ENCODE results near the gene LCN2. TPM values are rescaled to one million over a fixed set of nuclear protein-coding genes. Genes with fewer than 3 reads are reported as not detected.

The LCN2 gene
- total RNA-seq, 1 experiment from 2014 or later = not detected

DNA sequence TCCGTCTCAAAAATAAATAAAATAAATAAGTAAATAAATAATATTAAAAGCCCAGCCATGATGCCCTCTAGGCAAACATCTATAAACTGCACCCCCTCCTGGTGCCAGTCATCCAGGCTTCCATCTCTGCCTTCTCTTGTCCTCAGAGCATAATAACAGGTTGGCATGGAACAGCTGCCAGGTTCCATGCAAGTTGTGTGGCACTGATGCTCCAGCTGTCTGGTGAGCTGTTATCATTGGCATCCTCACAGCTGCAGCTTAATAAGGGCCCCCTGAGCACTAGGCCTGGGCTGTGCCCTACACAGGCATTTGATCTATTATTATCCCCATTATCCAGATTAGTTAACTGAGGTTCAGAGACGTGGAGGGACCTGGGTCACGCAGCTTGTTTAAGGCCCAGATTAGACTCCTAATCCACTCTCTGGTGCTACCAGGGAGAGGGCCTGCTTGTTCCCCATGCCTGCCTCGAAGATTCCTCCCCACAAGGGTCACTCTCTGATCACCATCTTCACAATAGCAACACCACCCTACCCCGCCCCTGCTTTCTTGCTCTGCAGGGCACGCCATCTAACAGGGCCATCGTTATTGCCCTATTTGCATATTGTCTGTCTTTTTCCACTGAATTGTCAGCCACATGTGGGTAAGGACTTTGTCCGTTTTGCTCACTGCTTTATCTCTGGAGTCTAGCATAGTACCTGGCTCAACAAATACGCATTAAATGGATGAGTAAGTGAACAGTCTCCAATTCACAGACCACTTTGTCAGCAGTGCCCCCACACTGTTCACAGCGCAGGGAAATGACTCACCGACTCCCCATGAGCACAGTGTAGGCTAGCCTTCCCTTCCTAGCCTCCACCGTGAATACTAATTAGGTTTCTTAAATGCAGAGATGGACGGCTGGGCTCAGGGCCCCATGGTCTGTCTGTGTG is 52.5 kb downstream of the LCN2 start:
- TF ChIP-seq, protein P1, sequence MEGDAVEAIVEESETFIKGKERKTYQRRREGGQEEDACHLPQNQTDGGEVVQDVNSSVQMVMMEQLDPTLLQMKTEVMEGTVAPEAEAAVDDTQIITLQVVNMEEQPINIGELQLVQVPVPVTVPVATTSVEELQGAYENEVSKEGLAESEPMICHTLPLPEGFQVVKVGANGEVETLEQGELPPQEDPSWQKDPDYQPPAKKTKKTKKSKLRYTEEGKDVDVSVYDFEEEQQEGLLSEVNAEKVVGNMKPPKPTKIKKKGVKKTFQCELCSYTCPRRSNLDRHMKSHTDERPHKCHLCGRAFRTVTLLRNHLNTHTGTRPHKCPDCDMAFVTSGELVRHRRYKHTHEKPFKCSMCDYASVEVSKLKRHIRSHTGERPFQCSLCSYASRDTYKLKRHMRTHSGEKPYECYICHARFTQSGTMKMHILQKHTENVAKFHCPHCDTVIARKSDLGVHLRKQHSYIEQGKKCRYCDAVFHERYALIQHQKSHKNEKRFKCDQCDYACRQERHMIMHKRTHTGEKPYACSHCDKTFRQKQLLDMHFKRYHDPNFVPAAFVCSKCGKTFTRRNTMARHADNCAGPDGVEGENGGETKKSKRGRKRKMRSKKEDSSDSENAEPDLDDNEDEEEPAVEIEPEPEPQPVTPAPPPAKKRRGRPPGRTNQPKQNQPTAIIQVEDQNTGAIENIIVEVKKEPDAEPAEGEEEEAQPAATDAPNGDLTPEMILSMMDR (conservative IDR thresholded peaks at IDR 0.05; ENCODE audit: low read depth, low read length) = no peak
- TF ChIP-seq EZH2 (IDR thresholded peaks at IDR 0.05; ENCODE audit: borderline replicate concordance, low read depth, low read length, poor library complexity, severe bottlenecking) = no peak
- Histone ChIP-seq H3K4me3 (ENCODE audit: low read depth, low read length, poor library complexity, severe bottlenecking) (no peak overlapping the region), H3K4me1 (ENCODE audit: insufficient read depth, low read length, poor library complexity, severe bottlenecking) (peaks cover 3% of the 10 kb centered on the region), H3K9me3 (ENCODE audit: low read depth, low read length, poor library complexity, severe bottlenecking) (no peaks in the 10 kb centered on the region), H3K36me3 (ENCODE audit: insufficient read depth, low read length, poor library complexity, severe bottlenecking) (no peaks in the 10 kb centered on the region), H3K27ac (ENCODE audit: low read depth, low read length, poor library complexity, severe bottlenecking) (no peak overlapping the region), H3K27me3 (replicated peaks; ENCODE audit: insufficient read depth, low read depth, low read length, poor library complexity) (no peaks in the 10 kb centered on the region)
- BruUV-seq (replicated peaks) = no TSS peak
- DNase-seq (ENCODE audit: low spot score) = peak; percentile 74
- ChIA-PET CTCF (no interaction called here), POLR2A (ENCODE audit: low non-redundant PET) (no interaction called here)
- intact Hi-C loops (cut with micrococcal nuclease; ENCODE audit: unreplicated experiment) = no loop called here

DNA sequence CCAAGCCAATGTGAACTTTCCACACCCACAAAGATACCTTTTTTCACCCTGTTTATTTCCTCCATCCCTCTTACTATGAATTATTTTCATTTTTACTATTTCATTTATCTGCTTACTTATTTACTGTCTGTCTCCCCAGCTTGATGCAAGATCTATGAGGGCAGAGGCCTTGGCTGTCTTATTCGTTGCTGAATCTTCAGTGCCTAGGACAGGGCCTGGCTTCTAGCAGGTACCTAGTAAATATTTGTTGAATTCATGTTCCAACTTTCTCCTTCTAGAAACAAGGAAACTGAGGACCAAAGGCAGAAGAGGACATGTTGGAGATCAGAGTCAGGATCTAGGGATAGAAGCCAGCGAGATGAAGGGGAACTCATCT is 53.4 kb downstream of the LCN2 start:
- no peak for DNase-seq (ENCODE audit: low spot score)
- no TSS peak for BruUV-seq (replicated peaks)
- CTCF ChIA-PET = no interaction called here
- Histone ChIP-seq H3K36me3 (ENCODE audit: insufficient read depth, low read length, poor library complexity, severe bottlenecking) (no peaks in the 10 kb centered on the region), H3K4me3 (ENCODE audit: low read depth, low read length, poor library complexity, severe bottlenecking) (no peak overlapping the region), H3K9me3 (ENCODE audit: low read depth, low read length, poor library complexity, severe bottlenecking) (no peaks in the 10 kb centered on the region), H3K27me3 (replicated peaks; ENCODE audit: insufficient read depth, low read depth, low read length, poor library complexity) (no peaks in the 10 kb centered on the region), H3K4me1 (ENCODE audit: insufficient read depth, low read length, poor library complexity, severe bottlenecking) (peaks cover 3% of the 10 kb centered on the region), H3K27ac (ENCODE audit: low read depth, low read length, poor library complexity, severe bottlenecking) (no peak overlapping the region)
- intact Hi-C loops (cut with micrococcal nuclease; ENCODE audit: unreplicated experiment) = no loop called here
- POLR2A ChIA-PET (ENCODE audit: low non-redundant PET) = no interaction called here
- TF ChIP-seq EZH2 (IDR thresholded peaks at IDR 0.05; ENCODE audit: borderline replicate concordance, low read depth, low read length, poor library complexity, severe bottlenecking) = no peak
- TF ChIP-seq, protein P1 (conservative IDR thresholded peaks at IDR 0.05; ENCODE audit: low read depth, low read length) = no peak

Other genes starting within 250 kb of the LCN2 start
- 34.7 and 40.4 TPM in 2 replicates for gene ST6GALNAC6, start 249.8 kb upstream of the LCN2 start, total RNA-seq (2021)
- gene ST6GALNAC4, start 232.4 kb upstream of the LCN2 start, total RNA-seq (2021) = 11.8 and 15.8 TPM in 2 replicates
- 2.6 and 3.9 TPM in 2 replicates for gene PIP5KL1, start 218.7 kb upstream of the LCN2 start, total RNA-seq (2021)
- 51.5 and 52.9 TPM in 2 replicates for gene DPM2, start 211.6 kb upstream of the LCN2 start, total RNA-seq (2021)
- gene EEIG1, start 168.5 kb upstream of the LCN2 start, total RNA-seq (2021) = 30.0 and 34.1 TPM in 2 replicates
- gene NAIF1, start 82.1 kb upstream of the LCN2 start, total RNA-seq (2021) = 9.3 and 10.8 TPM in 2 replicates
- gene SLC25A25, start 81.2 kb upstream of the LCN2 start, total RNA-seq (2021) = 24.7 and 26.1 TPM in 2 replicates
- 120 and 122 TPM in 2 replicates for gene PTGES2, start 21.7 kb upstream of the LCN2 start, total RNA-seq (2021)
- 41.9 and 50.2 TPM in 2 replicates for gene BBLN, start 10.8 kb downstream of the LCN2 start, total RNA-seq (2021)
- gene CIZ1, start 42.1 kb downstream of the LCN2 start, total RNA-seq (2021) = 158 and 161 TPM in 2 replicates
- gene DNM1, start 53.9 kb downstream of the LCN2 start, total RNA-seq (2021) = 7.6 and 11.8 TPM in 2 replicates
- 87.0 and 105 TPM in 2 replicates for gene GOLGA2, start 126.6 kb downstream of the LCN2 start, total RNA-seq (2021)
- gene SWI5, start 126.8 kb downstream of the LCN2 start, total RNA-seq (2021) = 19.0 and 24.2 TPM in 2 replicates
- gene TRUB2, start 173.0 kb downstream of the LCN2 start, total RNA-seq (2021) = 47.8 and 57.4 TPM in 2 replicates
- 58.2 and 62.8 TPM in 2 replicates for gene COQ4, start 173.4 kb downstream of the LCN2 start, total RNA-seq (2021)
- gene SLC27A4, start 191.1 kb downstream of the LCN2 start, total RNA-seq (2021) = 35.4 and 39.1 TPM in 2 replicates
- gene URM1, start 221.9 kb downstream of the LCN2 start, total RNA-seq (2021) = 67.0 and 84.8 TPM in 2 replicates